ENCODE measurements around the gene MTM1. TPM values are rescaled to one million over a fixed set of nuclear protein-coding genes. Genes with fewer than 3 reads are reported as not detected.
A peak's percentile ranks its signal among the peaks of the same experiment; 100 is the strongest.

The MTM1 gene
- total RNA-seq, 1 donor from 2014 or later = 17.8 TPM

DNA sequence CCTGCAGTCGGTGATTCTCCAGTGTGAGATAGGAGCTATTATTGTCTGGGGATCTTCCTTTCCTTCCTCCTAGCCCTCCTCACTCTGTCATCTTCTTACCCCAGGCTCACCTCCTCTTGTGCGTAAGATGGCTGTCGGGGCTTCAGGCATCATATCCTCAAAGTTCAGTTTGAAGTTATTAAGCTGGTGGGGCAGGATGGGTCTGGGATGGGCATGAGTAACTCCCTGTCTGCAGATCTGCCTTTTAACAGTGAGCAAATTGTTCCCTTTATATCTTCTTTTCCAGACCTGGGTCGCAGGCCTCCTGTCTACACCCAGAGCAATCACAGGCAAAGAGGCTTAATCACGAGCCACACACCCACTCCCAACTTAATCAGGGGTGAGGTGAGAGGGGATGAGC is 123.9 kb downstream of the MTM1 start:
- Mint-ChIP-seq H3K4me1 (ENCODE audit: unreplicated experiment) (peaks cover 8% of the 10 kb centered on the region), H3K27me3 (ENCODE audit: unreplicated experiment) (peaks cover 3% of the 10 kb centered on the region), H3K4me3 (ENCODE audit: unreplicated experiment) (peak overlapping the region; percentile 89), H3K36me3 (ENCODE audit: low read depth, unreplicated experiment) (peaks cover 4% of the 10 kb centered on the region), H3K9me3 (ENCODE audit: unreplicated experiment) (no peaks in the 10 kb centered on the region), H3K27ac (ENCODE audit: unreplicated experiment) (no peak overlapping the region)
- TF ChIP-seq, protein P1, sequence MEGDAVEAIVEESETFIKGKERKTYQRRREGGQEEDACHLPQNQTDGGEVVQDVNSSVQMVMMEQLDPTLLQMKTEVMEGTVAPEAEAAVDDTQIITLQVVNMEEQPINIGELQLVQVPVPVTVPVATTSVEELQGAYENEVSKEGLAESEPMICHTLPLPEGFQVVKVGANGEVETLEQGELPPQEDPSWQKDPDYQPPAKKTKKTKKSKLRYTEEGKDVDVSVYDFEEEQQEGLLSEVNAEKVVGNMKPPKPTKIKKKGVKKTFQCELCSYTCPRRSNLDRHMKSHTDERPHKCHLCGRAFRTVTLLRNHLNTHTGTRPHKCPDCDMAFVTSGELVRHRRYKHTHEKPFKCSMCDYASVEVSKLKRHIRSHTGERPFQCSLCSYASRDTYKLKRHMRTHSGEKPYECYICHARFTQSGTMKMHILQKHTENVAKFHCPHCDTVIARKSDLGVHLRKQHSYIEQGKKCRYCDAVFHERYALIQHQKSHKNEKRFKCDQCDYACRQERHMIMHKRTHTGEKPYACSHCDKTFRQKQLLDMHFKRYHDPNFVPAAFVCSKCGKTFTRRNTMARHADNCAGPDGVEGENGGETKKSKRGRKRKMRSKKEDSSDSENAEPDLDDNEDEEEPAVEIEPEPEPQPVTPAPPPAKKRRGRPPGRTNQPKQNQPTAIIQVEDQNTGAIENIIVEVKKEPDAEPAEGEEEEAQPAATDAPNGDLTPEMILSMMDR (IDR thresholded peaks at IDR 0.05; ENCODE audit: unreplicated experiment) = no peak
- DNase-seq (ENCODE audit: low spot score) = no peak

DNA sequence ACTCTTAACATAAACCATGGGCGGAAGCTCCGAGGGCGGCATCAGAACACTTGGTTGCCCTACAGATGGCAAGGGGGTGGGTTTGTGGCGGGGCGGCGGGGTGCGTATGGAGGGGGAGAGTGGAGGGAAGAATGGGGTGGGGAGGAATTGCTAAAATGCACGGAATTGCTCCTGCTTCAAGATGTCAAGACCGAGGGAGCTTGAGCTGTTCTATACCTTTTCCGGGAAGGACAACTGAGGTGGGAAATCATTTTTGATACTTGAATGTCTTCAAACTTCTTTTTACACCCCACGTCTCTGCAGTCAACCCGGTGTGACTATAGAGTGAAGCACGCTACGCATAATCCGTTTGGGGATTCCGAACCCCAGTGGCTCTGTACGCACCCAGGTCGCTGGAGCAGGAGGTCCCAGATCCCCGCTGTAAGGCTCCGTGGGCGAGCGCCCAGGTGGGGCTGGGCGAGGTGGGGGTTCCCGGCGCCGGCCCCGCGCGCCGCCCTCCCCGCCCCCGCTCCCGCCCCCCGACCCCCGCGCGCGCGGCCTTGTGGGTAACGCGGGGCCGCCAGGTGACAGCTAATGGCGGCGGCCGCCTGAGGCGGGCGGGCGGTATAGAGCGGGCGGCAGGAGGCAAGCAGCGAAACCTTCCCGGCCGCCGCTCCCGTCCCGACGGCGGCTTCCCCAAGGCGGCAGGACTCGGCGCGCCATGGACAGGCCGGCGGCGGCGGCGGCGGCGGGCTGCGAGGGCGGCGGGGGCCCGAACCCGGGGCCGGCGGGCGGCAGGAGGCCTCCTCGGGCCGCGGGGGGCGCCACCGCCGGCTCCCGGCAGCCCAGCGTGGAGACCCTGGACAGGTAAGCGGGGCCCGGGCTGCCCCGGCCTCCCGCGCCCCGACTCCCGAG is 124.7 kb downstream of the MTM1 start, which contains the start of gene MTMR1:
MTMR1 (plus strand) TSS at position 566 of the 894 bp plus-strand sequence; CDS start at position 701, 135 bp downstream.
- peak; percentile 23 for DNase-seq (ENCODE audit: low spot score)

DNA sequence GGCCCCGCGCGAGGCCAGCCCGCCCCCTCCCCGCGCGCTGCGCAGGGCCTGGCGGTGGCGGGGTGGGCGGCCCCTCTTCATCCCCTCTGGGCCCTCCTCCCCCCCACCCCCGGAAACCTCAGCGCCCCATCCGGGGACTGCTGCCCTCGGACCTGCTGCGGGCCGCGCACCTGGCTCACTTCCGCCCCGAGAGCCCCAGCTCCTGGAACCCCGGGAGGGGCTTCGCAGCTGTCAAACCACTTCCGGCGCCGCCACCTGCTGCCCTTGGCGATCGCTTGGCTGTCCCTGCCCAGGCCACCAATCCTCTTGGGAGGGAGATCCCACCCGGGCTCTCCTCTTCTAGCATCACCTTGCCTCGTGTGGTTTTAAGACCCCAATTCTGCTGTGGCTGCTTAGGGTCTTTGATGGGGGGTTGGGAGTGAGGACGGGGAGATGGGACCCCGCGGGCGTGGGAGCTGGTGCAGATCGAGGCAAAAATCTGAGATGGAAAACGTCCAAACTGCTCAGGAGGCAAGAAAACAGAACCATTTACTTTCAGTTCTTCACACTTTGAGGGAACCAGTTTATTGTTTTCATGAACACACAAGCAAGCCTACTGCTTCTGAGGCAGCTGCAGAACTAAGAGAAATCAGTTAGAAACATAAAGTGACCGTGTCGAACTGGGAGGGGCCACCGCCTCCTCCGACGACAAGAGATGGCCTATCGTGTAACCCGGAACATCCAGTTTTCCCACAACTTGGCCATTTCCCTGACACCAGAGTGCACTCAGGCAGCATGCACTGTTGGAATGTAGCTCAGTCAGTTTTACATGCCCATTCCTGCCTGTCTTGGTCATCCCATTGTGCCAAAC is 125.5 kb downstream of the MTM1 start:
- Mint-ChIP-seq H3K4me1 (ENCODE audit: unreplicated experiment) (peaks cover 5% of the 10 kb centered on the region), H3K27ac (ENCODE audit: unreplicated experiment) (no peak overlapping the region), H3K36me3 (ENCODE audit: low read depth, unreplicated experiment) (peaks cover 4% of the 10 kb centered on the region), H3K9me3 (ENCODE audit: unreplicated experiment) (no peaks in the 10 kb centered on the region), H3K27me3 (ENCODE audit: unreplicated experiment) (peaks cover 3% of the 10 kb centered on the region), H3K4me3 (ENCODE audit: unreplicated experiment) (peak overlapping the region; percentile 92)
- DNase-seq (ENCODE audit: low spot score) = peak; percentile 16
- TF ChIP-seq, protein P1 (IDR thresholded peaks at IDR 0.05; ENCODE audit: unreplicated experiment) = no peak

More for the DNA sequence above, 124.7 kb downstream of the MTM1 start, which contains the start of gene MTMR1:
- Mint-ChIP-seq H3K27me3 (ENCODE audit: unreplicated experiment) (peaks cover 3% of the 10 kb centered on the region), H3K27ac (ENCODE audit: unreplicated experiment) (no peak within 1 kb of the TSS), H3K9me3 (ENCODE audit: unreplicated experiment) (no peaks in the 10 kb centered on the region), H3K4me1 (ENCODE audit: unreplicated experiment) (peaks cover 8% of the 10 kb centered on the region), H3K4me3 (ENCODE audit: unreplicated experiment) (peak within 1 kb of the TSS; percentile 92), H3K36me3 (ENCODE audit: low read depth, unreplicated experiment) (peaks cover 4% of the 10 kb centered on the region)
- TF ChIP-seq, protein P1 (IDR thresholded peaks at IDR 0.05; ENCODE audit: unreplicated experiment) = no peak

DNA sequence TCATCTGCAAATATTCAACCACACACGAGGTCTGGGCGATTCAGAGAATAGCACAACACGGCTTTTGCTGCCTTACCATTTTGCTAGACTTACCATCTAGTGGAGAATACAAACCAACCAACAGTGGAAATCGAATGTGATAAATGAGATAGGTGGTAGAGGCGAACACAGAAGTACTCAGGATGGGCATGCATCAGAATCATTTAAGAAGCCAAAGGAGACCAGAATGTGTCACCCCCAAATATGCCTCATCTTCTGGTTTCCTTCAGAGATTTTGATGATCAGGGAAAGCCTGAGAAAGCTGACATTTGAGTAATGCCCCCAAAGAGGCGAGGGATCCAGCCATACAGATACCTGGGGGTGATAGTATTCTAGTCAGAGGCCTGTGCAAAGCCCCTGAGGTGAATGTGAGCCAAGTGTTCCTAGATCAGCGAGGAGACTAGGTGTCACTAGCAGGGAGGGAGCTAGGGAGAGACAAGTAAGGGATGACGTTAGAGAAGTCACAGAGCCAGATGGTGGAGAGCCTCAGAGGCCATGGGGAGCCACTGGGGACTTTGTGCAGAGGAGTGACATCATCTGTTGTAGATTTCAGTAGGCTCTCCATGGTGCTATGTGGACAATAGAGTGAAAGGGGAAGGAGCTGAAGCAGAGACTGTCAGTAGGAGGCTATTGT is 126.5 kb downstream of the MTM1 start:
- H3K4me1 Mint-ChIP-seq (ENCODE audit: unreplicated experiment) = peaks cover 5% of the 10 kb centered on the region
- no peaks in the 10 kb centered on the region for H3K9me3 Mint-ChIP-seq (ENCODE audit: unreplicated experiment)
- no peak overlapping the region for H3K27ac Mint-ChIP-seq (ENCODE audit: unreplicated experiment)
- H3K27me3 Mint-ChIP-seq (ENCODE audit: unreplicated experiment) = peaks cover 3% of the 10 kb centered on the region
- no peak for DNase-seq (ENCODE audit: low spot score)
- no peak overlapping the region for H3K4me3 Mint-ChIP-seq (ENCODE audit: unreplicated experiment)
- TF ChIP-seq, protein P1 (IDR thresholded peaks at IDR 0.05; ENCODE audit: unreplicated experiment) = no peak
- H3K36me3 Mint-ChIP-seq (ENCODE audit: low read depth, unreplicated experiment) = peaks cover 4% of the 10 kb centered on the region

Data from endothelial cell (in vitro differentiated cells).